ES-I3 (cell line): Measurements from ENCODE around the gene NR2C1.
"Not testable (repeated sequence)": the region's sequence is repeated elsewhere in the genome, so short reads cannot be mapped to it uniquely, and the experiment has no call there.

Source experiments
- H3K36me3 ChIP-seq: 2 replicates; pipeline ENCODE4 v1.6.1; 2013; ENCODE audit warnings: mild to moderate bottlenecking, low read length, control low read depth, moderate library complexity; ENCODE audit not compliant: insufficient read depth
- H3K4me1 ChIP-seq: 2 replicates; pipeline ENCODE4 v1.6.1; 2013; ENCODE audit warnings: mild to moderate bottlenecking, control low read depth, low read length; ENCODE audit not compliant: insufficient read depth
- H3K9ac ChIP-seq: 2 replicates; pipeline ENCODE4 v1.6.1; 2013; ENCODE audit warnings: low read depth, mild to moderate bottlenecking, low read length, moderate library complexity
- H3K9me3 ChIP-seq: 2 replicates; pipeline ENCODE4 v1.6.1; 2013; ENCODE audit warnings: mild to moderate bottlenecking, low read length, moderate library complexity; ENCODE audit not compliant: control insufficient read depth, insufficient read depth

NR2C1 gene

GRCh38 chr12:95072900-95073697, at the start of gene NR2C1:
TSS of gene NR2C1 (minus strand) at chr12:95073618. CDS start at chr12:95067384, 6,234 bp downstream.
- H3K9ac ChIP-seq: peak within 1 kb of the TSS; percentile 78
- H3K9me3 ChIP-seq: no peaks in the 10 kb centered on the region
- no peaks in the 10 kb centered on the region for H3K36me3 ChIP-seq
- no peaks in the 10 kb centered on the region for H3K4me1 ChIP-seq

GRCh38 chr12:95118788-95119179, 45.4 kb upstream of the NR2C1 start:
- Histone ChIP-seq H3K9ac (no peak overlapping the region), H3K4me1 (peaks cover 22% of the 10 kb centered on the region), H3K36me3 (no peaks in the 10 kb centered on the region; the same call in 1 of the 2 replicates), H3K9me3 (no peaks in the 10 kb centered on the region)

- Histone ChIP-seq H3K36me3 (no peaks in the 10 kb centered on the region; the same call in 1 of the 2 replicates), H3K4me1 (peaks cover 22% of the 10 kb centered on the region), H3K9ac (no peak overlapping the region), H3K9me3 (no peaks in the 10 kb centered on the region)
These were observed 44.8 kb upstream of the NR2C1 start for GRCh38 chr12:95118138-95118787.

GRCh38 chr12:95117178-95117599, 43.8 kb upstream of the NR2C1 start:
- Histone ChIP-seq H3K9me3 (no peaks in the 10 kb centered on the region), H3K4me1 (peaks cover 22% of the 10 kb centered on the region), H3K36me3 (peaks cover 6% of the 10 kb centered on the region; the same call in 1 of the 2 replicates), H3K9ac (no peak overlapping the region)

- Histone ChIP-seq H3K9ac (no peak overlapping the region), H3K4me1 (peaks cover 22% of the 10 kb centered on the region), H3K36me3 (peaks cover 6% of the 10 kb centered on the region; the same call in 1 of the 2 replicates), H3K9me3 (no peaks in the 10 kb centered on the region)
These were observed 43.4 kb upstream of the NR2C1 start for GRCh38 chr12:95116773-95117172.

- no peaks in the 10 kb centered on the region for H3K9me3 ChIP-seq
- H3K4me1 ChIP-seq: peaks cover 22% of the 10 kb centered on the region
- H3K9ac ChIP-seq: no peak overlapping the region
- H3K36me3 ChIP-seq: peaks cover 6% of the 10 kb centered on the region; the same call in 1 of the 2 replicates
These were observed 42.9 kb upstream of the NR2C1 start for GRCh38 chr12:95116341-95116740.

- Histone ChIP-seq H3K9me3 (no peaks in the 10 kb centered on the region), H3K4me1 (peaks cover 22% of the 10 kb centered on the region), H3K9ac (no peak overlapping the region), H3K36me3 (peaks cover 7% of the 10 kb centered on the region; the same call in 1 of the 2 replicates)
These were observed 42.2 kb upstream of the NR2C1 start for GRCh38 chr12:95115641-95116040.

GRCh38 chr12:95114766-95115405, 41.5 kb upstream of the NR2C1 start:
- Histone ChIP-seq H3K4me1 (peaks cover 22% of the 10 kb centered on the region), H3K36me3 (peaks cover 11% of the 10 kb centered on the region; the same call in 1 of the 2 replicates), H3K9ac (no peak overlapping the region), H3K9me3 (no peaks in the 10 kb centered on the region)

GRCh38 chr12:95107362-95107761, 33.9 kb upstream of the NR2C1 start:
- H3K36me3 ChIP-seq: peaks cover 32% of the 10 kb centered on the region
- H3K9me3 ChIP-seq: no peaks in the 10 kb centered on the region

GRCh38 chr12:95105540-95105939, 32.1 kb upstream of the NR2C1 start:
- Histone ChIP-seq H3K9ac (no peak overlapping the region), H3K4me1 (no peaks in the 10 kb centered on the region), H3K36me3 (peaks cover 30% of the 10 kb centered on the region), H3K9me3 (no peaks in the 10 kb centered on the region)

More at GRCh38 chr12:95107362-95107761, 33.9 kb upstream of the NR2C1 start:
- no peak overlapping the region for H3K9ac ChIP-seq
- H3K4me1 ChIP-seq: no peaks in the 10 kb centered on the region

GRCh38 chr12:95104919-95105452, 31.6 kb upstream of the NR2C1 start:
- Histone ChIP-seq H3K9me3 (no peaks in the 10 kb centered on the region), H3K9ac (no peak overlapping the region), H3K36me3 (peaks cover 27% of the 10 kb centered on the region), H3K4me1 (no peaks in the 10 kb centered on the region)

GRCh38 chr12:95102916-95103671, 29.7 kb upstream of the NR2C1 start:
- H3K4me1 ChIP-seq: peaks cover 6% of the 10 kb centered on the region; the same call in 1 of the 2 replicates
- H3K36me3 ChIP-seq: peaks cover 24% of the 10 kb centered on the region
- H3K9ac ChIP-seq: no peak overlapping the region
- no peaks in the 10 kb centered on the region for H3K9me3 ChIP-seq

GRCh38 chr12:95101957-95102356, 28.5 kb upstream of the NR2C1 start:
- H3K4me1 ChIP-seq, H3K9ac ChIP-seq, H3K9me3 ChIP-seq: not testable (repeated sequence)
- H3K36me3 ChIP-seq: peaks cover 20% of the 10 kb centered on the region; the same call in 1 of the 2 replicates
